ENCODE measurements around the gene BCAS4.
"Not testable (repeated sequence)": the region's sequence is repeated elsewhere in the genome, so short reads cannot be mapped to it uniquely, and the experiment has no call there.

BCAS4 gene

GRCh38 chr20:50877232-50877743, 82.4 kb downstream of the BCAS4 start:
- H3K27me3 ChIP-seq (ENCODE audit: control insufficient read depth, insufficient read depth, low read length), result no peaks in the 10 kb centered on the region
- H3K36me3 ChIP-seq (ENCODE audit: insufficient read depth, low read length), result no peaks in the 10 kb centered on the region
- H3K9ac ChIP-seq (ENCODE audit: low read depth, low read length), result no peak overlapping the region
- H3K4me2 ChIP-seq (ENCODE audit: low read length), result no peak overlapping the region
- H3K4me3 ChIP-seq (ENCODE audit: low read length), result no peak overlapping the region
- H3K4me1 ChIP-seq (ENCODE audit: control insufficient read depth, insufficient read depth, low read length), result no peaks in the 10 kb centered on the region
- H3K9me3 ChIP-seq (replicated peaks; ENCODE audit: low read length), result no peaks in the 10 kb centered on the region

- Histone ChIP-seq H3K4me2 (ENCODE audit: low read length) (no peak overlapping the region), H3K9me3 (replicated peaks; ENCODE audit: low read length) (no peaks in the 10 kb centered on the region), H3K27me3 (ENCODE audit: control insufficient read depth, insufficient read depth, low read length) (no peaks in the 10 kb centered on the region), H3K36me3 (ENCODE audit: insufficient read depth, low read length) (no peaks in the 10 kb centered on the region), H3K4me1 (ENCODE audit: control insufficient read depth, insufficient read depth, low read length) (no peaks in the 10 kb centered on the region), H3K9ac (ENCODE audit: low read depth, low read length) (no peak overlapping the region), H3K4me3 (ENCODE audit: low read length) (no peak overlapping the region)
These were observed 85.0 kb downstream of the BCAS4 start for GRCh38 chr20:50879649-50880550.

GRCh38 chr20:50881759-50882424, 87.0 kb downstream of the BCAS4 start:
- not testable (repeated sequence) for H3K36me3 ChIP-seq (ENCODE audit: insufficient read depth, low read length); H3K4me2 ChIP-seq (ENCODE audit: low read length); H3K9me3 ChIP-seq (replicated peaks; ENCODE audit: low read length); H3K27me3 ChIP-seq (ENCODE audit: control insufficient read depth, insufficient read depth, low read length); H3K4me1 ChIP-seq (ENCODE audit: control insufficient read depth, insufficient read depth, low read length); H3K4me3 ChIP-seq (ENCODE audit: low read length); H3K9ac ChIP-seq (ENCODE audit: low read depth, low read length)

GRCh38 chr20:50883856-50884255, 89.0 kb downstream of the BCAS4 start:
- H3K4me2 ChIP-seq (ENCODE audit: low read length), result no peak overlapping the region
- no peaks in the 10 kb centered on the region for H3K27me3 ChIP-seq (ENCODE audit: control insufficient read depth, insufficient read depth, low read length)
- no peaks in the 10 kb centered on the region for H3K4me1 ChIP-seq (ENCODE audit: control insufficient read depth, insufficient read depth, low read length)
- H3K9me3 ChIP-seq (replicated peaks; ENCODE audit: low read length), result no peaks in the 10 kb centered on the region
- peaks cover 18% of the 10 kb centered on the region for H3K36me3 ChIP-seq (ENCODE audit: insufficient read depth, low read length)
- no peak overlapping the region for H3K9ac ChIP-seq (ENCODE audit: low read depth, low read length)
- H3K4me3 ChIP-seq (ENCODE audit: low read length), result no peak overlapping the region

GRCh38 chr20:50885068-50885467, 90.2 kb downstream of the BCAS4 start:
- peaks cover 30% of the 10 kb centered on the region for H3K36me3 ChIP-seq (ENCODE audit: insufficient read depth, low read length)
- no peak overlapping the region for H3K4me2 ChIP-seq (ENCODE audit: low read length)
- H3K27me3 ChIP-seq (ENCODE audit: control insufficient read depth, insufficient read depth, low read length), result no peaks in the 10 kb centered on the region
- no peaks in the 10 kb centered on the region for H3K4me1 ChIP-seq (ENCODE audit: control insufficient read depth, insufficient read depth, low read length)
- no peak overlapping the region for H3K4me3 ChIP-seq (ENCODE audit: low read length)
- H3K9me3 ChIP-seq (replicated peaks; ENCODE audit: low read length), result no peaks in the 10 kb centered on the region
- no peak overlapping the region for H3K9ac ChIP-seq (ENCODE audit: low read depth, low read length)

GRCh38 chr20:50885781-50886180, 90.9 kb downstream of the BCAS4 start:
- no peaks in the 10 kb centered on the region for H3K4me1 ChIP-seq (ENCODE audit: control insufficient read depth, insufficient read depth, low read length)
- H3K4me3 ChIP-seq (ENCODE audit: low read length), result no peak overlapping the region
- H3K9me3 ChIP-seq (replicated peaks; ENCODE audit: low read length), result no peaks in the 10 kb centered on the region
- H3K9ac ChIP-seq (ENCODE audit: low read depth, low read length), result no peak overlapping the region
- H3K4me2 ChIP-seq (ENCODE audit: low read length), result no peak overlapping the region
- H3K36me3 ChIP-seq (ENCODE audit: insufficient read depth, low read length), result peaks cover 37% of the 10 kb centered on the region
- H3K27me3 ChIP-seq (ENCODE audit: control insufficient read depth, insufficient read depth, low read length), result no peaks in the 10 kb centered on the region

DNA sequence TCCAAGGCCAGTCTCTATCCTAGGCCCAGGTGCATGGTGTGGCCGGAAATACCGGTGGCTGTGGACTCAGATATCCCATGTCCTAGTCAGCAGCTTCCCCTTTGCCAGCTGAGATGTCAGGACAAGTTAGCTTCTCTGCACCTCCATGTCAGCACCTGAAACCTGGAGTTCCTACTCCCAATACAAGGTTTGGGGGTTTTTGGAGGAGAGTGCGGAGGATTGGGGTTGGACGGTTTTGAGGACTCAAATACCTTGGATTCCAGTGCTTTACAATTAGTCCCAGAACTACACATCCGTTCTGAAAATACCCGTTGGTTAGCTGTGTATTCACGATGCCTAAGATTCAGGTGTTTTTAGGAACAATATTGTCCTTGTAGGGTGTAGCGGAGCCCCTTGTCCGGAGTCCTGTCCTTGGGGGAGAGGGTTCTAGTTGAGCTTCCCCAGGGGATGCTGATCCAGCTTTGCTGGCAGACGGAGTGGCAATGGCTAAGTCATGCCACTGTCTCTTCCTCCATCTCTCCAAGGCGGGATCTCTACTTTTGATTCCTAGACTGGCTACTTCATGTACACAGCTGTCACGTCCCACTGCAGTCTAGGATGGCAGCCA, 91.4 kb downstream of the BCAS4 start:
- H3K36me3 ChIP-seq (ENCODE audit: insufficient read depth, low read length), result peaks cover 41% of the 10 kb centered on the region
- no peaks in the 10 kb centered on the region for H3K9me3 ChIP-seq (replicated peaks; ENCODE audit: low read length)
- no peak overlapping the region for H3K4me3 ChIP-seq (ENCODE audit: low read length)
- peaks cover 3% of the 10 kb centered on the region for H3K4me1 ChIP-seq (ENCODE audit: control insufficient read depth, insufficient read depth, low read length)
- no peak overlapping the region for H3K4me2 ChIP-seq (ENCODE audit: low read length)
- no peaks in the 10 kb centered on the region for H3K27me3 ChIP-seq (ENCODE audit: control insufficient read depth, insufficient read depth, low read length)
- no peak overlapping the region for H3K9ac ChIP-seq (ENCODE audit: low read depth, low read length)

DNA sequence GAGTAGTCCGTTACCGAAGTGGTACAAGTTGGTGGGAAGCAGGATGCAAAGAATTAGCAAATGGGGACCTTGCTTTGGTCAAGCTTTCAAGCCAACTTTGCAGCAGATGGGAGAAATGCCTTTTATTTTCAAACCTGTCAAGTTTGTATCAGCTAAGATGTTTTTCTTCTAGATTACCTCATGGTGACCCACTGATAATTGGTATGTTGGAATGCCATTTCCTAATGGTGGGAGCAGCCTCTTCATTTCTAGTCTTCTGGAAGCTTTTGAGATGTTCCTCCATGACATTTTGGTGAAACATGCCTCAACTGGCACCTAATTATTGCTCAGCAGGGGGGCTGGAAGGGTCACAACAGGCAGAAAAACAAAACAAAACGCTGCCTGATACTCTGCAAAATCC, 92.7 kb downstream of the BCAS4 start:
- Histone ChIP-seq H3K4me3 (ENCODE audit: low read length) (no peak overlapping the region), H3K4me1 (ENCODE audit: control insufficient read depth, insufficient read depth, low read length) (peaks cover 3% of the 10 kb centered on the region), H3K9me3 (replicated peaks; ENCODE audit: low read length) (no peaks in the 10 kb centered on the region), H3K27me3 (ENCODE audit: control insufficient read depth, insufficient read depth, low read length) (no peaks in the 10 kb centered on the region), H3K9ac (ENCODE audit: low read depth, low read length) (no peak overlapping the region), H3K4me2 (ENCODE audit: low read length) (no peak overlapping the region), H3K36me3 (ENCODE audit: insufficient read depth, low read length) (peaks cover 54% of the 10 kb centered on the region)

DNA sequence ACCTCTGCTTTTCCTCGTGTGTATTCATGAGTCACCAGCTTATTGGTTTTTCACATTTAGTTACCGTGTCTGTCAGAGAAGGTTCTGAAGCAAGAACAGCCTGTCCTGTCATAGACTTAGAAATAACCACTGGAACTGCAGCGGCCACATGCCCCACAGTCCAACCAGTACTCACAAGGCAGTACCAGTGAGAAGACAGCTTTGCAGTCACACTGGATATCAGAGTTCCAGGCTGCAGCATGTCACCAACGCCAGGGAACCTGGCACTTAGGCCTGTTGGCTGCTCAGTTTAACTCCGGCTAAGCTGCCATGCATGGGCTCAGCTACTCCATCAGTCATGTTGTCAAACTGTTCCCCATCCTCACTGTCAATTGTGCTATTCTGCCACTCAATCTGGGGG, 96.3 kb downstream of the BCAS4 start:
- Histone ChIP-seq H3K9ac (ENCODE audit: low read depth, low read length) (no peak overlapping the region), H3K4me3 (ENCODE audit: low read length) (no peak overlapping the region), H3K4me1 (ENCODE audit: control insufficient read depth, insufficient read depth, low read length) (peaks cover 3% of the 10 kb centered on the region), H3K36me3 (ENCODE audit: insufficient read depth, low read length) (peaks cover 68% of the 10 kb centered on the region), H3K4me2 (ENCODE audit: low read length) (no peak overlapping the region), H3K9me3 (replicated peaks; ENCODE audit: low read length) (no peaks in the 10 kb centered on the region), H3K27me3 (ENCODE audit: control insufficient read depth, insufficient read depth, low read length) (no peaks in the 10 kb centered on the region)

GRCh38 chr20:50892394-50892793, 97.5 kb downstream of the BCAS4 start:
- H3K27me3 ChIP-seq (ENCODE audit: control insufficient read depth, insufficient read depth, low read length), result no peaks in the 10 kb centered on the region
- H3K4me3 ChIP-seq (ENCODE audit: low read length), result no peak overlapping the region
- no peak overlapping the region for H3K4me2 ChIP-seq (ENCODE audit: low read length)
- H3K9me3 ChIP-seq (replicated peaks; ENCODE audit: low read length), result no peaks in the 10 kb centered on the region
- peaks cover 3% of the 10 kb centered on the region for H3K4me1 ChIP-seq (ENCODE audit: control insufficient read depth, insufficient read depth, low read length)
- peaks cover 78% of the 10 kb centered on the region for H3K36me3 ChIP-seq (ENCODE audit: insufficient read depth, low read length)
- H3K9ac ChIP-seq (ENCODE audit: low read depth, low read length), result no peak overlapping the region

DNA sequence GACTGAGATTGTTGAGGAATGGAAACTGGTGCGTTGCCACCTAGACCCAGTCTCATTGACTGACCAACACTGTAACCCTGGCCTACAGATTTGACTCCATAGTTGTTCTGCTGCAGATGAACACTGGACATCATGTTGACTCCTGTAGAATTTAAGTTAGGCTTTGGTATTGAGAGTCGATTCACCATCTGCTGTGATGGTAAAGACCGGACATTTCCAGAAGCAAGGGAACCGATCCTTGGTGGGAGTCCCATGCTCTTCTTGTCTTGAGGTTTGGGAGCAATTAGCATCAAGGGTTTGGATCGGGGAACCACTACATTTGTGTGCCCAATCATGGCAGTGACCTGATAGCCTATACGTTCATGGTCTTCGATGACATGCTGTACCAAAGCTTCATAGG, 98.8 kb downstream of the BCAS4 start:
- peaks cover 80% of the 10 kb centered on the region for H3K36me3 ChIP-seq (ENCODE audit: insufficient read depth, low read length)
- no peak overlapping the region for H3K9ac ChIP-seq (ENCODE audit: low read depth, low read length)
- no peak overlapping the region for H3K4me3 ChIP-seq (ENCODE audit: low read length)
- no peaks in the 10 kb centered on the region for H3K9me3 ChIP-seq (replicated peaks; ENCODE audit: low read length)
- H3K4me1 ChIP-seq (ENCODE audit: control insufficient read depth, insufficient read depth, low read length), result peaks cover 3% of the 10 kb centered on the region
- H3K4me2 ChIP-seq (ENCODE audit: low read length), result no peak overlapping the region
- H3K27me3 ChIP-seq (ENCODE audit: control insufficient read depth, insufficient read depth, low read length), result no peaks in the 10 kb centered on the region

Data from skeletal muscle satellite cell (primary cell).